HCT116 (cell line): ENCODE measurements around the gene PPP1R16B. TPM values are rescaled to one million over a fixed set of nuclear protein-coding genes. Genes with fewer than 3 reads are reported as not detected.

Experiments
- ATAC-seq: fragments of 200-7000 bp; cut with Tn5 transposase; 2 replicates; pipeline ENCODE4 v1.9.1; 2020; ENCODE audit warnings: mild to moderate bottlenecking, moderate library complexity
- BruUV-seq: library from RNA; stranded (reverse); fragments of 400-500 nt; replicated peaks from 2 replicates; lab custom pipeline; 2021; lab: Mats Ljungman, UMichigan
- CTCF ChIA-PET: fragments of 300-600 bp; sonication (Branson Sonifier 250); formaldehyde crosslinking; loops from one replicate; lab custom pipeline; 2021; ENCODE audit warnings: antibody characterized with exemption; lab: Charles Lee
- POLR2A ChIA-PET: fragments of 300-600, 350-600 bp; sonication (Branson Sonifier 250); formaldehyde crosslinking; loops from one replicate; lab custom pipeline; 2021; ENCODE audit warnings: antibody characterized with exemption; lab: Charles Lee
- RAD21 ChIA-PET, 2 experiments: fragments of 300-600 bp; sonication (Branson Sonifier 250); formaldehyde crosslinking; loops; one replicate each; lab custom pipeline; 2023; ENCODE audit warnings: low total read pairs in 2 of 2; ENCODE audit not compliant: uncharacterized antibody in 2 of 2, unreplicated experiment in 2 of 2, low non-redundant PET in 1 of 2; lab: Charles Lee
- DNase-seq: peaks from one replicate; pipeline ENCODE4 v3.0.0-alpha.2; 2010; ENCODE audit warnings: low read depth, low spot score
- H2AFZ ChIP-seq: fragments of 200-600 bp; shearing (Covaris generic), sonication (generic); 2 replicates; pipeline ENCODE4 v1.6.1; 2017; ENCODE audit warnings: low read depth, mixed run types, mixed read lengths, antibody characterized with exemption, low read length; ENCODE audit not compliant: poor library complexity, severe bottlenecking
- H3K27ac ChIP-seq: 2 replicates; pipeline ENCODE4 v1.5.1; 2012; ENCODE audit warnings: low read depth, low read length
- H3K27me3 ChIP-seq: fragments of 200-600 bp; sonication (generic); 2 replicates; pipeline ENCODE4 v1.6.1; 2016; ENCODE audit warnings: mixed run types, low read length, mixed read lengths; ENCODE audit not compliant: insufficient read depth
- H3K36me3 ChIP-seq, 2 experiments: fragments of 200-500 bp in 1 of 2; fragments of 200-600 bp in 1 of 2; sonication (Bioruptor generic) in 1 of 2; sonication (generic) in 1 of 2; 2 replicates each; pipeline versions ENCODE4 v1.5.1 to v1.6.1; 2014 to 2016; ENCODE audit warnings: low read length in 2 of 2, inconsistent platforms in 1 of 2, mixed read lengths in 1 of 2, mixed run types in 1 of 2; ENCODE audit not compliant: insufficient read depth in 2 of 2, control insufficient read depth in 1 of 2
- H3K4me1 ChIP-seq, 2 experiments: fragments of 200-600 bp in 1 of 2; sonication (generic) in 1 of 2; 2 replicates each; pipeline versions ENCODE4 v1.5.1 to v1.6.1; 2012 to 2017; ENCODE audit warnings: low read length in 2 of 2, inconsistent platforms in 1 of 2, mild to moderate bottlenecking in 1 of 2, mixed read lengths in 1 of 2, mixed run types in 1 of 2, moderate library complexity in 1 of 2; ENCODE audit not compliant: insufficient read depth in 2 of 2, control insufficient read depth in 1 of 2
- H3K4me2 ChIP-seq: fragments of 200-600 bp; sonication (generic); 2 replicates; pipeline ENCODE4 v1.6.1; 2017; ENCODE audit warnings: mixed run types, low read length, mixed read lengths
- H3K4me3 ChIP-seq, 2 experiments: fragments of 200-600 bp in 1 of 2; sonication (generic) in 1 of 2; replicated peaks in 1 of 2; 2 replicates each; pipeline ENCODE4 v1.5.1; 2011 to 2016; ENCODE audit warnings: low read length in 2 of 2, control low read depth in 1 of 2, low read depth in 1 of 2, mild to moderate bottlenecking in 1 of 2, mixed read lengths in 1 of 2, mixed run types in 1 of 2
- H3K79me2 ChIP-seq: fragments of 200-600 bp; sonication (generic); 2 replicates; pipeline ENCODE4 v1.6.1; 2017; ENCODE audit warnings: mild to moderate bottlenecking, mixed run types, low read length, moderate library complexity, mixed read lengths; ENCODE audit not compliant: insufficient read depth
- H3K9ac ChIP-seq: fragments of 200-600 bp; sonication (generic); 2 replicates; pipeline ENCODE4 v1.6.1; 2016; ENCODE audit warnings: low read length, mixed read lengths
- H3K9me2 ChIP-seq: fragments of 200-600 bp; sonication (generic), shearing (Covaris generic); 2 replicates; pipeline ENCODE4 v1.6.1; 2017; ENCODE audit warnings: mixed run types, mild to moderate bottlenecking, moderate library complexity; ENCODE audit not compliant: insufficient read depth
- H3K9me3 ChIP-seq, 2 experiments: fragments of 200-500 bp in 1 of 2; fragments of 200-600 bp in 1 of 2; sonication (Bioruptor generic) in 1 of 2; sonication (generic) in 1 of 2; 2 replicates each; pipeline ENCODE4 v1.6.1; 2014 to 2017; ENCODE audit warnings: low read length in 2 of 2, mixed read lengths in 2 of 2, inconsistent platforms in 1 of 2, low read depth in 1 of 2, mild to moderate bottlenecking in 1 of 2, mixed run types in 1 of 2, moderate library complexity in 1 of 2; ENCODE audit not compliant: control insufficient read depth in 1 of 2, insufficient read depth in 1 of 2
- H4K20me1 ChIP-seq: fragments of 200-600 bp; sonication (generic), shearing (Covaris generic); 2 replicates; pipeline ENCODE4 v1.6.1; 2017; ENCODE audit warnings: mixed run types, mild to moderate bottlenecking, moderate library complexity; ENCODE audit not compliant: insufficient read depth
- EZH2phosphoT487 ChIP-seq: fragments of 200-600 bp; IDR thresholded peaks from 2 replicates; pipeline ENCODE4 v1.6.1; 2018; ENCODE audit warnings: antibody characterized with exemption, borderline replicate concordance
- FOSL1 ChIP-seq: IDR thresholded peaks from 2 replicates; pipeline ENCODE4 v1.6.1; 2012; ENCODE audit warnings: low read depth
- SRF ChIP-seq: IDR thresholded peaks from 2 replicates; pipeline ENCODE4 v1.6.1; 2012; ENCODE audit warnings: low read depth
- TCF7L2 ChIP-seq: IDR thresholded peaks from 2 replicates; pipeline ENCODE4 v1.7.0; 2011; ENCODE audit warnings: borderline replicate concordance, inconsistent platforms; ENCODE audit not compliant: insufficient read depth, insufficient read length; ENCODE audit errors: extremely low read depth
- ZFX ChIP-seq: fragments of 450-650 bp; IDR thresholded peaks from 2 replicates; pipeline ENCODE4 v1.6.1; 2017
- intact Hi-C: fragments of 100-400 bp; cut with micrococcal nuclease; formaldehyde crosslinking; loops from 2 replicates; pipeline ENCODE4 v1.10.0; 2022
- total RNA-seq: library from RNA; stranded (reverse); gene quantifications from one replicate; pipeline ENCODE4 v1.2.1, GENCODE V29; 2021; ENCODE audit not compliant: unreplicated experiment
- TF ChIP-seq, protein P1 (sequence below), 3 experiments: fragments of 200-600 bp in 1 of 3; sonication (generic) in 1 of 3; IDR thresholded peaks in 2 of 3; conservative IDR thresholded peaks in 1 of 3; 2 replicates each; pipeline ENCODE4 v1.5.1; 2012 to 2017; ENCODE audit warnings: low read depth in 2 of 3, low read length in 2 of 3, antibody characterized with exemption in 1 of 3, borderline replicate concordance in 1 of 3, control low read depth in 1 of 3, mild to moderate bottlenecking in 1 of 3, mixed read lengths in 1 of 3, mixed run types in 1 of 3, moderate library complexity in 1 of 3; ENCODE audit not compliant: insufficient read depth in 1 of 3
- TF ChIP-seq, protein P2 (sequence below): IDR thresholded peaks from 2 replicates; pipeline ENCODE4 v1.6.1; 2012

Gene PPP1R16B
- total RNA-seq, 1 experiment from 2014 or later, result 0.52 TPM

DNA sequence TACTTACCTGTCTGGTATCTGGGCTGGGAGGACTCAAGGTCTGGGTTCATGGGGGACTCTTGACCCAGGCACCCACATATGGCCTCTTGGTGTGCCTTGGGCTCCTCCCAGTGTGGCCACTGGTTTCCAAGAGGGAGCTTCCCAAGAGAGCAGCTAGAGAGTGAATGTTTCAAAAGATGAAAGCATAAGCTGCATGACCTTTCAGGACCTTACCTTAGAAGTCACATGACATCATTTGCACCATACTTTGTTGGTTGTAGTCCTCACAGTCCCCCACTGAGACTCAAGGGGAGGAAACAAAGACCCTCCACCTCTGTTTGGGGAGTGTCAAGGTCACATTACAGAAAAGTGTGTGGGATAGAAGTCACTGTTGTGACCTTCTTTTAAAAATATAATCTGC, 43.3 kb upstream of the PPP1R16B start:
- RAD21 ChIA-PET, result no interaction called here
- no peak overlapping the region for H3K27ac ChIP-seq
- DNase-seq, result no peak
- peaks cover 22 to 43% of the 10 kb centered on the region in 2 experiments; a peak in 3 of 4 replicates for H3K36me3 ChIP-seq
- no peak overlapping the region for H2AFZ ChIP-seq
- H3K4me1 ChIP-seq, result peaks cover 40 to 58% of the 10 kb centered on the region in 2 experiments
- TF ChIP-seq EZH2phosphoT487 (no peak), TCF7L2 (peak; percentile 62)
- BruUV-seq, result no TSS peak
- POLR2A ChIA-PET, result no interaction called here
- no peaks in the 10 kb centered on the region for H3K27me3 ChIP-seq
- intact Hi-C loops, result no loop called here
- H3K9me3 ChIP-seq, result no peaks in the 10 kb centered on the region
- H3K4me2 ChIP-seq, result 0 out of 2 replicates have a peak overlapping the region, but pooled peaks have one; percentile 7
- no peak for ATAC-seq
- no peak overlapping the region for H3K4me3 ChIP-seq
- H4K20me1 ChIP-seq, result no peaks in the 10 kb centered on the region
- H3K9me2 ChIP-seq, result no peaks in the 10 kb centered on the region
- CTCF ChIA-PET, result interaction anchor here (1.1 kb wide), 1 partner anchor 104 kb away, joined by 3 read pairs; no protein-coding TSS in a partner anchor
- H3K79me2 ChIP-seq, result no peaks in the 10 kb centered on the region
- H3K9ac ChIP-seq, result no peak overlapping the region

DNA sequence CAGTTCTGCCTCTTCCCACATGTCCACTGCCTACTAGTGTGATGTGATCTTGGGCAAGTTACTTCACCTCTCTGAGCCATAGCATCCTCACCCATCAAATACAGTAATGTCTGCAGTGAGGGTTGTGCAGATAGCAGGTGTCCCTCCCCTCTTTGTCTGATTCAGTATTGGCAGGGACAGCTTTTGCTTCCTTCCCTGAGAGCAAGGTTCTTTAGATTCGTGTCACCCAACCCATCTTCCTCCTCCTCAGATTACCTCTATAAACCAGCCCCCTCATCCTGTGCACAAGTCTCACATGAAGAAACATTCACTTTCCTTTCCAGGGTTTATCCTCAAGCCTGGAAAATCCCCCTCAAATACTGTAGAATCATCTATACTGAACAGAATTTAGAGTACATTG, 41.9 kb upstream of the PPP1R16B start:
- H3K9ac ChIP-seq, result no peak overlapping the region
- H3K27me3 ChIP-seq, result no peaks in the 10 kb centered on the region
- TF ChIP-seq FOSL1 (no peak), TCF7L2 (no peak), ZFX (no peak), SRF (no peak)
- TF ChIP-seq, protein P1, sequence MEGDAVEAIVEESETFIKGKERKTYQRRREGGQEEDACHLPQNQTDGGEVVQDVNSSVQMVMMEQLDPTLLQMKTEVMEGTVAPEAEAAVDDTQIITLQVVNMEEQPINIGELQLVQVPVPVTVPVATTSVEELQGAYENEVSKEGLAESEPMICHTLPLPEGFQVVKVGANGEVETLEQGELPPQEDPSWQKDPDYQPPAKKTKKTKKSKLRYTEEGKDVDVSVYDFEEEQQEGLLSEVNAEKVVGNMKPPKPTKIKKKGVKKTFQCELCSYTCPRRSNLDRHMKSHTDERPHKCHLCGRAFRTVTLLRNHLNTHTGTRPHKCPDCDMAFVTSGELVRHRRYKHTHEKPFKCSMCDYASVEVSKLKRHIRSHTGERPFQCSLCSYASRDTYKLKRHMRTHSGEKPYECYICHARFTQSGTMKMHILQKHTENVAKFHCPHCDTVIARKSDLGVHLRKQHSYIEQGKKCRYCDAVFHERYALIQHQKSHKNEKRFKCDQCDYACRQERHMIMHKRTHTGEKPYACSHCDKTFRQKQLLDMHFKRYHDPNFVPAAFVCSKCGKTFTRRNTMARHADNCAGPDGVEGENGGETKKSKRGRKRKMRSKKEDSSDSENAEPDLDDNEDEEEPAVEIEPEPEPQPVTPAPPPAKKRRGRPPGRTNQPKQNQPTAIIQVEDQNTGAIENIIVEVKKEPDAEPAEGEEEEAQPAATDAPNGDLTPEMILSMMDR (IDR thresholded peaks at IDR 0.05 in 2 of 3, conservative IDR thresholded peaks at IDR 0.05 in 1 of 3; ENCODE audit: borderline replicate concordance in 1 of 3, insufficient read depth in 1 of 3, low read depth in 2 of 3, low read length in 2 of 3), result no peak
- TF ChIP-seq, protein P2, sequence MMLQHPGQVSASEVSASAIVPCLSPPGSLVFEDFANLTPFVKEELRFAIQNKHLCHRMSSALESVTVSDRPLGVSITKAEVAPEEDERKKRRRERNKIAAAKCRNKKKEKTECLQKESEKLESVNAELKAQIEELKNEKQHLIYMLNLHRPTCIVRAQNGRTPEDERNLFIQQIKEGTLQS, result no peak
- no peaks in the 10 kb centered on the region for H3K9me3 ChIP-seq
- no peak overlapping the region for H2AFZ ChIP-seq
- H3K4me2 ChIP-seq, result peak overlapping the region; percentile 78
- CTCF ChIA-PET, result no interaction called here
- RAD21 ChIA-PET, result no interaction called here
- intact Hi-C loops, result no loop called here
- H3K4me3 ChIP-seq, result no peak overlapping the region
- BruUV-seq, result no TSS peak
- DNase-seq (no peak), ATAC-seq (no peak)
- H3K27ac ChIP-seq, result peak overlapping the region; percentile 86
- POLR2A ChIA-PET, result interaction anchor here (1.9 kb wide), 1 partner anchor 16 kb away, joined by 14 read pairs; no protein-coding TSS in a partner anchor
- H4K20me1 ChIP-seq, result no peaks in the 10 kb centered on the region
- no peaks in the 10 kb centered on the region for H3K79me2 ChIP-seq
- peaks cover 40 to 58% of the 10 kb centered on the region in 2 experiments for H3K4me1 ChIP-seq
- no peaks in the 10 kb centered on the region for H3K9me2 ChIP-seq
- H3K36me3 ChIP-seq, result peaks cover 30 to 47% of the 10 kb centered on the region in 2 experiments
